Ishikawa (cell line): Measurements from ENCODE around the gene USP22.

Experiments
- CEBPB ChIP-seq: IDR thresholded peaks from 2 replicates; pipeline ENCODE4 v1.6.1; 2012
- EGR1 ChIP-seq: IDR thresholded peaks from 2 replicates; pipeline ENCODE4 v1.6.1; 2012
- EP300 ChIP-seq: IDR thresholded peaks from 2 replicates; pipeline ENCODE4 v1.6.1; 2012; ENCODE audit warnings: borderline replicate concordance
- FOXM1 ChIP-seq: IDR thresholded peaks from 2 replicates; pipeline ENCODE4 v1.6.1; 2012; ENCODE audit warnings: low read depth, borderline replicate concordance
- NFIC ChIP-seq: IDR thresholded peaks from 2 replicates; pipeline ENCODE4 v1.6.1; 2012
- RAD21 ChIP-seq: IDR thresholded peaks from 2 replicates; pipeline ENCODE4 v1.6.1; 2012; ENCODE audit warnings: low read depth
- TAF1 ChIP-seq: IDR thresholded peaks from 2 replicates; pipeline ENCODE4 v1.6.1; 2012; ENCODE audit warnings: low read depth, mild to moderate bottlenecking
- TCF12 ChIP-seq: IDR thresholded peaks from 2 replicates; pipeline ENCODE4 v1.6.1; 2012; ENCODE audit warnings: low read depth
- YY1 ChIP-seq: IDR thresholded peaks from 2 replicates; pipeline ENCODE4 v1.6.1; 2012; ENCODE audit warnings: low read depth
- ZBTB7A ChIP-seq: IDR thresholded peaks from 2 replicates; pipeline ENCODE4 v1.6.1; 2012; ENCODE audit warnings: low read depth
- TF ChIP-seq, protein P1 (sequence below): IDR thresholded peaks from 2 replicates; pipeline ENCODE4 v1.6.1; 2012
- TF ChIP-seq, protein P2 (sequence below): IDR thresholded peaks from 2 replicates; pipeline ENCODE4 v1.6.1; 2012
- TF ChIP-seq, protein P3 (sequence below): IDR thresholded peaks from 2 replicates; pipeline ENCODE4 v1.6.1; 2012; ENCODE audit warnings: low read depth, mild to moderate bottlenecking

- TF ChIP-seq RAD21 (no peak), YY1 (no peak), FOXM1 (no peak), NFIC (no peak), EP300 (no peak), ZBTB7A (no peak), CEBPB (no peak), TCF12 (no peak), TAF1 (no peak), EGR1 (no peak)
- TF ChIP-seq, protein P1, sequence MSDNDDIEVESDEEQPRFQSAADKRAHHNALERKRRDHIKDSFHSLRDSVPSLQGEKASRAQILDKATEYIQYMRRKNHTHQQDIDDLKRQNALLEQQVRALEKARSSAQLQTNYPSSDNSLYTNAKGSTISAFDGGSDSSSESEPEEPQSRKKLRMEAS: no peak
- TF ChIP-seq, protein P2, sequence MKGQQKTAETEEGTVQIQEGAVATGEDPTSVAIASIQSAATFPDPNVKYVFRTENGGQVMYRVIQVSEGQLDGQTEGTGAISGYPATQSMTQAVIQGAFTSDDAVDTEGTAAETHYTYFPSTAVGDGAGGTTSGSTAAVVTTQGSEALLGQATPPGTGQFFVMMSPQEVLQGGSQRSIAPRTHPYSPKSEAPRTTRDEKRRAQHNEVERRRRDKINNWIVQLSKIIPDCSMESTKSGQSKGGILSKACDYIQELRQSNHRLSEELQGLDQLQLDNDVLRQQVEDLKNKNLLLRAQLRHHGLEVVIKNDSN: no peak
- TF ChIP-seq, protein P3, sequence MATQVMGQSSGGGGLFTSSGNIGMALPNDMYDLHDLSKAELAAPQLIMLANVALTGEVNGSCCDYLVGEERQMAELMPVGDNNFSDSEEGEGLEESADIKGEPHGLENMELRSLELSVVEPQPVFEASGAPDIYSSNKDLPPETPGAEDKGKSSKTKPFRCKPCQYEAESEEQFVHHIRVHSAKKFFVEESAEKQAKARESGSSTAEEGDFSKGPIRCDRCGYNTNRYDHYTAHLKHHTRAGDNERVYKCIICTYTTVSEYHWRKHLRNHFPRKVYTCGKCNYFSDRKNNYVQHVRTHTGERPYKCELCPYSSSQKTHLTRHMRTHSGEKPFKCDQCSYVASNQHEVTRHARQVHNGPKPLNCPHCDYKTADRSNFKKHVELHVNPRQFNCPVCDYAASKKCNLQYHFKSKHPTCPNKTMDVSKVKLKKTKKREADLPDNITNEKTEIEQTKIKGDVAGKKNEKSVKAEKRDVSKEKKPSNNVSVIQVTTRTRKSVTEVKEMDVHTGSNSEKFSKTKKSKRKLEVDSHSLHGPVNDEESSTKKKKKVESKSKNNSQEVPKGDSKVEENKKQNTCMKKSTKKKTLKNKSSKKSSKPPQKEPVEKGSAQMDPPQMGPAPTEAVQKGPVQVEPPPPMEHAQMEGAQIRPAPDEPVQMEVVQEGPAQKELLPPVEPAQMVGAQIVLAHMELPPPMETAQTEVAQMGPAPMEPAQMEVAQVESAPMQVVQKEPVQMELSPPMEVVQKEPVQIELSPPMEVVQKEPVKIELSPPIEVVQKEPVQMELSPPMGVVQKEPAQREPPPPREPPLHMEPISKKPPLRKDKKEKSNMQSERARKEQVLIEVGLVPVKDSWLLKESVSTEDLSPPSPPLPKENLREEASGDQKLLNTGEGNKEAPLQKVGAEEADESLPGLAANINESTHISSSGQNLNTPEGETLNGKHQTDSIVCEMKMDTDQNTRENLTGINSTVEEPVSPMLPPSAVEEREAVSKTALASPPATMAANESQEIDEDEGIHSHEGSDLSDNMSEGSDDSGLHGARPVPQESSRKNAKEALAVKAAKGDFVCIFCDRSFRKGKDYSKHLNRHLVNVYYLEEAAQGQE: no peak
Measured at GRCh38 chr17:21001813-21002221, 41.0 kb downstream of the USP22 start.
